ENCODE data around the gene CNOT9. TPM values are rescaled to one million over a fixed set of nuclear protein-coding genes. Genes with fewer than 3 reads are reported as not detected.

Gene CNOT9
- total and polyA plus RNA-seq, 4 donors, result 18.0 to 39.9 (median 31.2) TPM

DNA sequence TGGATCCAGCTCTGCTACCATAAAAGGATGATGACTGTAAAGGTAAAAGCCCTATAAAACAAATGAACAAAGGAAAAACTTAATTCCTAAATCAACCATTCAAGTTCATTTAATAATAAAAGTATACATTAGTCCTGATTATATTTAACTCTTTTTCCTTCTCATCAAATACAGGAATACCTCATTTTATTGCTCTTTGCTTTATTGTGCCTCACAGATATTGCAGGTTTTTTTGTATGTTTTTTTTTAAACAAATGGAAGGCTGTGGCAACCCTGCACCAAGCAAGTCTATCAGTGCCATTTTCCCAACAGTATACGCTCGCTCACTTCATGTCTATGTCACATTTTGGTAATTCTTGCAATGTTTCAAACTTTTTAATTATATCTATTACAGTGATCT is 38.6 kb upstream of the CNOT9 start:
- no peak overlapping the region for H3K9ac ChIP-seq (ENCODE audit: insufficient read depth in 1 of 2, low read length in 2 of 2)
- H3K9me3 ChIP-seq (ENCODE audit: control insufficient read depth in 4 of 4, insufficient read depth in 3 of 4, low read length in 3 of 4), result peaks cover 0 to 4% (median 0%) of the 10 kb centered on the region in 4 donors
- 98 to 99% methylated on average over 2 of the region's 2 CpGs for WGBS, 2 donors
- no peak overlapping the region for H3K27ac ChIP-seq (ENCODE audit: low read depth in 1 of 2, low read length in 1 of 2)
- TF ChIP-seq, protein P1, sequence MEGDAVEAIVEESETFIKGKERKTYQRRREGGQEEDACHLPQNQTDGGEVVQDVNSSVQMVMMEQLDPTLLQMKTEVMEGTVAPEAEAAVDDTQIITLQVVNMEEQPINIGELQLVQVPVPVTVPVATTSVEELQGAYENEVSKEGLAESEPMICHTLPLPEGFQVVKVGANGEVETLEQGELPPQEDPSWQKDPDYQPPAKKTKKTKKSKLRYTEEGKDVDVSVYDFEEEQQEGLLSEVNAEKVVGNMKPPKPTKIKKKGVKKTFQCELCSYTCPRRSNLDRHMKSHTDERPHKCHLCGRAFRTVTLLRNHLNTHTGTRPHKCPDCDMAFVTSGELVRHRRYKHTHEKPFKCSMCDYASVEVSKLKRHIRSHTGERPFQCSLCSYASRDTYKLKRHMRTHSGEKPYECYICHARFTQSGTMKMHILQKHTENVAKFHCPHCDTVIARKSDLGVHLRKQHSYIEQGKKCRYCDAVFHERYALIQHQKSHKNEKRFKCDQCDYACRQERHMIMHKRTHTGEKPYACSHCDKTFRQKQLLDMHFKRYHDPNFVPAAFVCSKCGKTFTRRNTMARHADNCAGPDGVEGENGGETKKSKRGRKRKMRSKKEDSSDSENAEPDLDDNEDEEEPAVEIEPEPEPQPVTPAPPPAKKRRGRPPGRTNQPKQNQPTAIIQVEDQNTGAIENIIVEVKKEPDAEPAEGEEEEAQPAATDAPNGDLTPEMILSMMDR (IDR thresholded peaks at IDR 0.05; ENCODE audit: control extremely low read depth, extremely low read depth), result no peak
- no peaks in the 10 kb centered on the region for H3K27me3 ChIP-seq (ENCODE audit: control insufficient read depth in 3 of 3, insufficient read depth in 3 of 3, low read length in 2 of 3)
- H3K4me1 ChIP-seq (ENCODE audit: control insufficient read depth in 5 of 5, insufficient read depth in 5 of 5, low read length in 5 of 5), result no peaks in the 10 kb centered on the region
- no peak overlapping the region for H3K4me3 ChIP-seq
- no peak for ATAC-seq (ENCODE audit: insufficient read depth, low FRiP score)
- peaks cover 12 to 65% (median 42%) of the 10 kb centered on the region in 4 donors for H3K36me3 ChIP-seq (ENCODE audit: control insufficient read depth in 4 of 4, insufficient read depth in 4 of 4, low read length in 4 of 4)
- DNase-seq, result no peak

DNA sequence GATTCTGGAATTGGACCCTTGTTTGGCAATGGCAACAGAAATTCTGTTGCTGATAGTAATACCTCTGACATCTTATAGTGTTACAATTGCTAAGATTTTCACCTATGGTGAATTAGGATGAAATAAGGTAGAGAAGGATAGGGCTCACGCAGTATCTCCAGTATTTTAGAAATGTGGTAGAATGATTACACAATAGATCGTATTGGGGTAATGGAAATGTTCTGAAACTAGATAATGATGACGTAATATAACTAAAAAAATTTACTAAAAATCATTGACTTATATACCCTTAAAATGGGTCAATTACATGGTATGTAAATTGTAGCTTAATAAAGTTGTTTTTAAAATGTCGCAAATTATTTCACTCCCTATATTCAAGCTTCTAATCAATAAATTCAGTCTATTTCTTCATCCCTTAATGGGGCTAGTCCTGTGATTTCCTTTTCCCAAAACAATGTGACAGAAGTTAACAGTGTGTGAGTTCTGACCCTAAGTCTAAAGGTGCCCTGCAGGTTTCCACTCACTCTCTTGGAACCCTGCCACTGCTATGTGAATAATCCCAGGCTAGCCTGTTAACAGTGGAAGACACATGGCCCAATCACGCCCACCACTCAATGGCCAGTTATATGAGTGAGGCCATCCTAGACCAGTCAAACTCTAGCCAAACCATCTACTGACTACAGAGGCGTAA is 31.7 kb upstream of the CNOT9 start:
- peaks cover 20 to 28% (median 22%) of the 10 kb centered on the region in 4 donors for H3K36me3 ChIP-seq (ENCODE audit: control insufficient read depth in 4 of 4, insufficient read depth in 4 of 4, low read length in 4 of 4)

GRCh38 chr2:218540015-218540414 is 28.6 kb upstream of the CNOT9 start:
- ATAC-seq (ENCODE audit: insufficient read depth, low FRiP score), result no peak
- Histone ChIP-seq H3K4me3 (no peak overlapping the region), H3K4me1 (ENCODE audit: control insufficient read depth in 5 of 5, insufficient read depth in 5 of 5, low read length in 5 of 5) (no peaks in the 10 kb centered on the region), H3K27ac (ENCODE audit: low read depth in 1 of 2, low read length in 1 of 2) (no peak overlapping the region), H3K27me3 (ENCODE audit: control insufficient read depth in 3 of 3, insufficient read depth in 3 of 3, low read length in 2 of 3) (no peaks in the 10 kb centered on the region), H3K9ac (ENCODE audit: insufficient read depth in 1 of 2, low read length in 2 of 2) (no peak overlapping the region), H3K9me3 (ENCODE audit: control insufficient read depth in 4 of 4, insufficient read depth in 3 of 4, low read length in 3 of 4) (no peaks in the 10 kb centered on the region), H3K36me3 (ENCODE audit: control insufficient read depth in 4 of 4, insufficient read depth in 4 of 4, low read length in 4 of 4) (peaks cover 25 to 37% (median 28%) of the 10 kb centered on the region in 4 donors)
- TF ChIP-seq, protein P1 (IDR thresholded peaks at IDR 0.05; ENCODE audit: control extremely low read depth, extremely low read depth), result no peak
- WGBS, 2 donors, result 92 to 93% methylated on average over 3 of the region's 3 CpGs
- no peak for DNase-seq

More for the DNA sequence above, 31.7 kb upstream of the CNOT9 start:
- WGBS, 2 donors, result 75 to 85% methylated on average over 6 of the region's 6 CpGs
- H3K4me1 ChIP-seq (ENCODE audit: control insufficient read depth in 5 of 5, insufficient read depth in 5 of 5, low read length in 5 of 5), result no peaks in the 10 kb centered on the region
- no peak overlapping the region for H3K27ac ChIP-seq (ENCODE audit: low read depth in 1 of 2, low read length in 1 of 2)
- DNase-seq (no peak), ATAC-seq (ENCODE audit: insufficient read depth, low FRiP score) (no peak)
- TF ChIP-seq, protein P1 (IDR thresholded peaks at IDR 0.05; ENCODE audit: control extremely low read depth, extremely low read depth), result no peak
- H3K4me3 ChIP-seq, result no peak overlapping the region
- H3K9me3 ChIP-seq (ENCODE audit: control insufficient read depth in 4 of 4, insufficient read depth in 3 of 4, low read length in 3 of 4), result no peaks in the 10 kb centered on the region
- H3K9ac ChIP-seq (ENCODE audit: insufficient read depth in 1 of 2, low read length in 2 of 2), result no peak overlapping the region
- no peaks in the 10 kb centered on the region for H3K27me3 ChIP-seq (ENCODE audit: control insufficient read depth in 3 of 3, insufficient read depth in 3 of 3, low read length in 2 of 3)
